HL-60 (cell line): Measurements from ENCODE around the gene DCLRE1B.

Source experiments
- CTCF ChIP-seq: IDR thresholded peaks from one replicate; pipeline ENCODE4 v1.5.1; 2011; ENCODE audit warnings: low read length, control low read depth, inconsistent platforms; ENCODE audit not compliant: insufficient read depth
- GABPA ChIP-seq: IDR thresholded peaks from 2 replicates; pipeline ENCODE4 v1.6.1; 2012; ENCODE audit warnings: low read depth
- POLR2AphosphoS5 ChIP-seq: IDR thresholded peaks from 2 replicates; pipeline ENCODE4 v1.6.1; 2012; ENCODE audit warnings: low read depth
- REST ChIP-seq: IDR thresholded peaks from 2 replicates; pipeline ENCODE4 v1.6.1; 2012; ENCODE audit warnings: low read depth; ENCODE audit not compliant: insufficient replicate concordance

GRCh38 chr1:113912594-113913311 is 7.6 kb downstream of the DCLRE1B start:
- no peak for TF ChIP-seq CTCF
- TF ChIP-seq POLR2AphosphoS5, result no peak
- no peak for TF ChIP-seq REST
- TF ChIP-seq GABPA, result no peak
